ENCODE measurements around the gene PARPBP.
"Not testable (repeated sequence)": the region's sequence is repeated elsewhere in the genome, so short reads cannot be mapped to it uniquely, and the experiment has no call there.

DNA sequence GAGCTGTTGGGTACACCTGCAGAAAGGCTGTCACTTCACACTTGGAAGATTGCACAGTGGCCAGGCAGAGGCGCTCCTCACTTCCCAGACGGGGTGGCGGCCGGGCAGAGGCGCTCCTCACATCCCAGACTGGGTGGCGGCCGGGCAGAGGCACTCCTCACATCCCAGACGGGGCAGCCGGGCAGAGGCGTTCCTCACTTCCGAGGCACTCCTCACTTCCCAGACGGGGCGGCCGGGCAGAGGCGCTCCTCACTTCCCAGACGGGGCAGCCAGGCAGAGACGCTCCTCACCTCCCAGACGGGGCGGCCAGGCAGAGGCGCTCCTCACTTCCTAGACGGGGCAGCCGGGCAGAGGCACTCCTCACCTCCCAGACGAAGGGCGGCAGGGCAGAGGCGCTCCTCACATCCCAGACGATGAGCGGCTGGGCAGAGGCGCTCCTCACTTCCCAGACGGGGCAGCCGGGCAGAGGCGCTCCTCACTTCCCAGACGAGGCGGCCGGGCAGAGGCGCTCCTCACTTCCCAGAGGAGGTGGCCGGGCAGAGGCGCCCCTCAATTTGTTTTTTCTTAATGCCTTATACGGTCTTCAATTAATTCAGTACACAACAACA lies 30.7 kb upstream of the PARPBP start:
- TF ChIP-seq, protein P1, sequence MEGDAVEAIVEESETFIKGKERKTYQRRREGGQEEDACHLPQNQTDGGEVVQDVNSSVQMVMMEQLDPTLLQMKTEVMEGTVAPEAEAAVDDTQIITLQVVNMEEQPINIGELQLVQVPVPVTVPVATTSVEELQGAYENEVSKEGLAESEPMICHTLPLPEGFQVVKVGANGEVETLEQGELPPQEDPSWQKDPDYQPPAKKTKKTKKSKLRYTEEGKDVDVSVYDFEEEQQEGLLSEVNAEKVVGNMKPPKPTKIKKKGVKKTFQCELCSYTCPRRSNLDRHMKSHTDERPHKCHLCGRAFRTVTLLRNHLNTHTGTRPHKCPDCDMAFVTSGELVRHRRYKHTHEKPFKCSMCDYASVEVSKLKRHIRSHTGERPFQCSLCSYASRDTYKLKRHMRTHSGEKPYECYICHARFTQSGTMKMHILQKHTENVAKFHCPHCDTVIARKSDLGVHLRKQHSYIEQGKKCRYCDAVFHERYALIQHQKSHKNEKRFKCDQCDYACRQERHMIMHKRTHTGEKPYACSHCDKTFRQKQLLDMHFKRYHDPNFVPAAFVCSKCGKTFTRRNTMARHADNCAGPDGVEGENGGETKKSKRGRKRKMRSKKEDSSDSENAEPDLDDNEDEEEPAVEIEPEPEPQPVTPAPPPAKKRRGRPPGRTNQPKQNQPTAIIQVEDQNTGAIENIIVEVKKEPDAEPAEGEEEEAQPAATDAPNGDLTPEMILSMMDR (conservative IDR thresholded peaks at IDR 0.05; ENCODE audit: low read depth in 2 of 2): not testable (repeated sequence)
- TF ChIP-seq REST (IDR thresholded peaks at IDR 0.05; ENCODE audit: unreplicated experiment); EZH2phosphoT487 (IDR thresholded peaks at IDR 0.05; ENCODE audit: unreplicated experiment); CREB1 (CRISPR knock-in tag; IDR thresholded peaks at IDR 0.05; ENCODE audit: low read depth); JUNB (IDR thresholded peaks at IDR 0.05; ENCODE audit: unreplicated experiment); ETS1 (IDR thresholded peaks at IDR 0.05); EZH2 (IDR thresholded peaks at IDR 0.05; ENCODE audit: low read depth, unreplicated experiment); ZNF114 (CRISPR knock-in tag; IDR thresholded peaks at IDR 0.05); POLR2AphosphoS5 (IDR thresholded peaks at IDR 0.05; ENCODE audit: low read depth); NANOG (IDR thresholded peaks at IDR 0.05; ENCODE audit: borderline replicate concordance); STAT1 (IDR thresholded peaks at IDR 0.05; ENCODE audit: unreplicated experiment): not testable (repeated sequence)
- TF ChIP-seq, protein P2, sequence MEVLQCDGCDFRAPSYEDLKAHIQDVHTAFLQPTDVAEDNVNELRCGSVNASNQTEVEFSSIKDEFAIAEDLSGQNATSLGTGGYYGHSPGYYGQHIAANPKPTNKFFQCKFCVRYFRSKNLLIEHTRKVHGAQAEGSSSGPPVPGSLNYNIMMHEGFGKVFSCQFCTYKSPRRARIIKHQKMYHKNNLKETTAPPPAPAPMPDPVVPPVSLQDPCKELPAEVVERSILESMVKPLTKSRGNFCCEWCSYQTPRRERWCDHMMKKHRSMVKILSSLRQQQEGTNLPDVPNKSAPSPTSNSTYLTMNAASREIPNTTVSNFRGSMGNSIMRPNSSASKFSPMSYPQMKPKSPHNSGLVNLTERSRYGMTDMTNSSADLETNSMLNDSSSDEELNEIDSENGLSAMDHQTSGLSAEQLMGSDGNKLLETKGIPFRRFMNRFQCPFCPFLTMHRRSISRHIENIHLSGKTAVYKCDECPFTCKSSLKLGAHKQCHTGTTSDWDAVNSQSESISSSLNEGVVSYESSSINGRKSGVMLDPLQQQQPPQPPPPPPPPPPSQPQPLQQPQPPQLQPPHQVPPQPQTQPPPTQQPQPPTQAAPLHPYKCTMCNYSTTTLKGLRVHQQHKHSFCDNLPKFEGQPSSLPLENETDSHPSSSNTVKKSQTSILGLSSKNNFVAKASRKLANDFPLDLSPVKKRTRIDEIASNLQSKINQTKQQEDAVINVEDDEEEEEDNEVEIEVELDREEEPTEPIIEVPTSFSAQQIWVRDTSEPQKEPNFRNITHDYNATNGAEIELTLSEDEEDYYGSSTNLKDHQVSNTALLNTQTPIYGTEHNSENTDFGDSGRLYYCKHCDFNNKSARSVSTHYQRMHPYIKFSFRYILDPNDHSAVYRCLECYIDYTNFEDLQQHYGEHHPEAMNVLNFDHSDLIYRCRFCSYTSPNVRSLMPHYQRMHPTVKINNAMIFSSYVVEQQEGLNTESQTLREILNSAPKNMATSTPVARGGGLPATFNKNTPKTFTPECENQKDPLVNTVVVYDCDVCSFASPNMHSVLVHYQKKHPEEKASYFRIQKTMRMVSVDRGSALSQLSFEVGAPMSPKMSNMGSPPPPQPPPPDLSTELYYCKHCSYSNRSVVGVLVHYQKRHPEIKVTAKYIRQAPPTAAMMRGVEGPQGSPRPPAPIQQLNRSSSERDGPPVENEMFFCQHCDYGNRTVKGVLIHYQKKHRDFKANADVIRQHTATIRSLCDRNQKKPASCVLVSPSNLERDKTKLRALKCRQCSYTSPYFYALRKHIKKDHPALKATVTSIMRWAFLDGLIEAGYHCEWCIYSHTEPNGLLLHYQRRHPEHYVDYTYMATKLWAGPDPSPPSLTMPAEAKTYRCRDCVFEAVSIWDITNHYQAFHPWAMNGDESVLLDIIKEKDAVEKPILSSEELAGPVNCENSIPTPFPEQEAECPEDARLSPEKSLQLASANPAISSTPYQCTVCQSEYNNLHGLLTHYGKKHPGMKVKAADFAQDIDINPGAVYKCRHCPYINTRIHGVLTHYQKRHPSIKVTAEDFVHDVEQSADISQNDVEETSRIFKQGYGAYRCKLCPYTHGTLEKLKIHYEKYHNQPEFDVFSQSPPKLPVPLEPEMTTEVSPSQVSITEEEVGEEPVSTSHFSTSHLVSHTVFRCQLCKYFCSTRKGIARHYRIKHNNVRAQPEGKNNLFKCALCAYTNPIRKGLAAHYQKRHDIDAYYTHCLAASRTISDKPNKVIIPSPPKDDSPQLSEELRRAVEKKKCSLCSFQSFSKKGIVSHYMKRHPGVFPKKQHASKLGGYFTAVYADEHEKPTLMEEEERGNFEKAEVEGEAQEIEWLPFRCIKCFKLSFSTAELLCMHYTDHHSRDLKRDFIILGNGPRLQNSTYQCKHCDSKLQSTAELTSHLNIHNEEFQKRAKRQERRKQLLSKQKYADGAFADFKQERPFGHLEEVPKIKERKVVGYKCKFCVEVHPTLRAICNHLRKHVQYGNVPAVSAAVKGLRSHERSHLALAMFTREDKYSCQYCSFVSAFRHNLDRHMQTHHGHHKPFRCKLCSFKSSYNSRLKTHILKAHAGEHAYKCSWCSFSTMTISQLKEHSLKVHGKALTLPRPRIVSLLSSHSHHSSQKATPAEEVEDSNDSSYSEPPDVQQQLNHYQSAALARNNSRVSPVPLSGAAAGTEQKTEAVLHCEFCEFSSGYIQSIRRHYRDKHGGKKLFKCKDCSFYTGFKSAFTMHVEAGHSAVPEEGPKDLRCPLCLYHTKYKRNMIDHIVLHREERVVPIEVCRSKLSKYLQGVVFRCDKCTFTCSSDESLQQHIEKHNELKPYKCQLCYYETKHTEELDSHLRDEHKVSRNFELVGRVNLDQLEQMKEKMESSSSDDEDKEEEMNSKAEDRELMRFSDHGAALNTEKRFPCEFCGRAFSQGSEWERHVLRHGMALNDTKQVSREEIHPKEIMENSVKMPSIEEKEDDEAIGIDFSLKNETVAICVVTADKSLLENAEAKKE (CRISPR knock-in tag; IDR thresholded peaks at IDR 0.05): not testable (repeated sequence)

Measured in GM23338 (cell line).